ENCODE results near the gene GTF2IRD1.

The GTF2IRD1 gene

DNA sequence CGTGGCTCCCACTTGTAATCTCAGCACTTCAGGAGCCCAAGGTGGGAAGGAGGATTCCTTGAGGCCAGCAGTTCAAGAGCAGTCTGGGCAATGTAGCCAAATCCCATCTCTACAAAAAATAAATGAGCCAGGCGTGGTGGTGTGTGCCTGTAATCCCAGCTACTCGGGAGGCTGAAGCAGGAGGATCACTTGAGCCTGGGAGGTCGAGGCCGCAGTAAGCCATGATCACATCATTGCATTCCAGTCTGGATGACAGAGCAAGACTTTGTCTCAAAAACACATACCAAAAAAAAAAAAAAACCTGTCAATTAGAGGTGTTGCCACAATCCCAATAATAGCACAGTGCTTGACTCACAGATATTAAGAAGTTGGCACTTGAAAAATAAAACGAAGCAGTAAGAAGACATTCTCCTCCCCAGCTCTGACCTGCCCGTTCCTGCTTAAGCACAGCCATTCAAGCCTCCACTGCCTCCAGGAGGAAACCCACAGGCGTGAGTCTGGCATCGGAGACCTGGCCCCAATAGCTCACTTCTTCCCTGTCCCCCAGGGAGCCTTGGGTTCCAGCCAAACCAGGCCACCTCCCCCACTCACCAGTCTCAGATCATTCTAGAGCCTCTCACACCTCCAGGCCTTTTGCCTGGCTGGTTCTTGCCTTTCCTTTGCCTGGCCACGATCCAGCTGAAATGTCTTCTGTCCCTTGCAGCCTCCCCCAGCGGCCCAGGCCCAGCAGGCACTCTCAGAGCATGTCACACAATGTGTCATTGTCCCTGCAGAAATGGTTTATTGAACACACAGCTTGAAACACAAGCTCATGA lies 158.5 kb downstream of the GTF2IRD1 start:
- Histone ChIP-seq H4K8ac (ENCODE audit: low read depth, low read length) (no peak overlapping the region), H2AFZ (ENCODE audit: low read length) (peak overlapping the region; percentile 86), H3K9ac (ENCODE audit: low read depth, low read length, poor library complexity) (no peak overlapping the region), H3K18ac (ENCODE audit: low read length) (peak overlapping the region; percentile 61), H2BK5ac (ENCODE audit: low read length) (no peak overlapping the region), H3K4me2 (ENCODE audit: insufficient read depth, low read length, poor library complexity, severe bottlenecking) (no peak overlapping the region), H3K27me3 (ENCODE audit: control insufficient read depth in 3 of 3, insufficient read depth in 3 of 3, low read depth in 1 of 3, low read length in 3 of 3) (no peaks in the 10 kb centered on the region), H3K9me3 (replicated peaks in 1 of 2; ENCODE audit: control insufficient read depth in 2 of 2, insufficient read depth in 1 of 2, low read depth in 1 of 2, low read length in 2 of 2) (no peaks in the 10 kb centered on the region), H3K4me3 (ENCODE audit: low read length in 2 of 2) (no peak overlapping the region), H2BK12ac (ENCODE audit: low read length) (no peak overlapping the region), H3K23ac (ENCODE audit: low read depth, low read length, poor library complexity) (no peak overlapping the region), H3K4ac (ENCODE audit: low read length) (no peak overlapping the region), H3K79me1 (ENCODE audit: low read depth, low read length) (no peaks in the 10 kb centered on the region), H3K27ac (replicated peaks; ENCODE audit: low read length) (peak overlapping the region; percentile 32), H2BK120ac (ENCODE audit: low read depth, low read length) (no peak overlapping the region), H2AK5ac (ENCODE audit: low read depth, low read length) (no peak overlapping the region), H3K14ac (ENCODE audit: low read length) (no peak overlapping the region), H4K91ac (ENCODE audit: low read depth, low read length, poor library complexity) (no peak overlapping the region), H3K4me1 (ENCODE audit: control insufficient read depth in 2 of 2, insufficient read depth in 1 of 2, low read depth in 1 of 2, low read length in 2 of 2) (peaks cover 6 to 7% of the 10 kb centered on the region in 2 donors), H2BK15ac (ENCODE audit: low read length) (no peak overlapping the region), H3K36me3 (replicated peaks in 1 of 2; ENCODE audit: control insufficient read depth in 2 of 2, insufficient read depth in 2 of 2, low read length in 2 of 2) (no peaks in the 10 kb centered on the region)
- DNase-seq (ENCODE audit: low spot score), result no peak
- WGBS, 2 donors (ENCODE audit: extremely low coverage in 2 of 2, insufficient read length in 2 of 2, insufficient replicate concordance in 1 of 2), result no CpG with 5 or more reads among the region's 11 CpGs

DNA sequence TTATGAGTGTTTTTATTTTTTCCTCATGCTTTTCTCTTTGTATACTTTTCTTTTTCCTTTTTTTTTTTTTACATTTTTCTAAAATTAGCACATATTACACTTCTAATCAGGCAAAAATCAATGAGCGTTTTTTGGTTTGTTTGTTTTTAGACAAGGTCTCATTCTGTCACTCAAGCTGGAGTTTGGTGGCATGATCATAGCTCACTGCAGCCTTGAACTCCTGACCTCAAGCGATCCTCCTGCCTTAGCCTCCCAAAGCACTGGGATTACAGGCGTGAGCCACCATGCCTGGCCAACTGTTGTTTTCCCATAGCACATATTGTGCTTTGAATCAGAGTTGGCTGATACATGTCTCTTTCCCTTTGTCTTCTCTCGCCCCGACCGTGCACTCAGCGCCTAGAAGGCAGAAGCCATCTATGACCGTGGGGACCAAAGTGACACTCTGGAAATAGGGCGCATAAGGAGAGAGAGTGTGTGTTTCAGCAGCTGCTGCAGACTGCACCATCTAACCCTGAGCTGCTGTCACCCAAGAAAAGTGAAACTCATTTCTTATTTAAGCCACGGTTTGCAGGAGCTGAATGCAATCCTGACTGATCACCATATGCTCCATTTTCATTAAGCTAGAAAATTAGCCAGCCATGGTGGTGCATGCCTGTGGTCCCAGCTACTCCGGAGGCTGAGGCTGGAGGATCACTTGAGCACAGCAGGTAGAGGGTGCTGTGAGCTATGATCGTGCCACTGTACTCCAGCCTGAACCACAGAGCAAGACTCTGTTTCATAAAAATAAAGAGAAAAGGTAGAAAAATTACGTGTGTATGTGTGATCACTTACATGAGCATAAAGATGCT lies 162.5 kb downstream of the GTF2IRD1 start:
- Histone ChIP-seq H2AK5ac (ENCODE audit: low read depth, low read length) (no peak overlapping the region), H3K4ac (ENCODE audit: low read length) (no peak overlapping the region), H3K27ac (replicated peaks; ENCODE audit: low read length) (no peak overlapping the region), H3K27me3 (ENCODE audit: control insufficient read depth in 3 of 3, insufficient read depth in 3 of 3, low read depth in 1 of 3, low read length in 3 of 3) (no peaks in the 10 kb centered on the region), H2BK5ac (ENCODE audit: low read length) (no peak overlapping the region), H2BK120ac (ENCODE audit: low read depth, low read length) (no peak overlapping the region), H3K4me2 (ENCODE audit: insufficient read depth, low read length, poor library complexity, severe bottlenecking) (no peak overlapping the region), H2AFZ (ENCODE audit: low read length) (no peak overlapping the region), H3K4me3 (ENCODE audit: low read length in 2 of 2) (no peak overlapping the region), H3K36me3 (replicated peaks in 1 of 2; ENCODE audit: control insufficient read depth in 2 of 2, insufficient read depth in 2 of 2, low read length in 2 of 2) (no peaks in the 10 kb centered on the region), H4K8ac (ENCODE audit: low read depth, low read length) (no peak overlapping the region), H3K23ac (ENCODE audit: low read depth, low read length, poor library complexity) (no peak overlapping the region), H3K9ac (ENCODE audit: low read depth, low read length, poor library complexity) (no peak overlapping the region), H3K18ac (ENCODE audit: low read length) (no peak overlapping the region), H3K79me1 (ENCODE audit: low read depth, low read length) (no peaks in the 10 kb centered on the region), H3K14ac (ENCODE audit: low read length) (no peak overlapping the region), H2BK15ac (ENCODE audit: low read length) (peak overlapping the region; percentile 19), H2BK12ac (ENCODE audit: low read length) (no peak overlapping the region), H4K91ac (ENCODE audit: low read depth, low read length, poor library complexity) (no peak overlapping the region), H3K9me3 (replicated peaks in 1 of 2; ENCODE audit: control insufficient read depth in 2 of 2, insufficient read depth in 1 of 2, low read depth in 1 of 2, low read length in 2 of 2) (no peaks in the 10 kb centered on the region), H3K4me1 (ENCODE audit: control insufficient read depth in 2 of 2, insufficient read depth in 1 of 2, low read depth in 1 of 2, low read length in 2 of 2) (peaks cover 15% of the 10 kb centered on the region in 2 donors)
- DNase-seq (ENCODE audit: low spot score), result no peak
- WGBS, 2 donors (ENCODE audit: extremely low coverage in 2 of 2, insufficient read length in 2 of 2, insufficient replicate concordance in 1 of 2), result no CpG with 5 or more reads among the region's 13 CpGs

DNA sequence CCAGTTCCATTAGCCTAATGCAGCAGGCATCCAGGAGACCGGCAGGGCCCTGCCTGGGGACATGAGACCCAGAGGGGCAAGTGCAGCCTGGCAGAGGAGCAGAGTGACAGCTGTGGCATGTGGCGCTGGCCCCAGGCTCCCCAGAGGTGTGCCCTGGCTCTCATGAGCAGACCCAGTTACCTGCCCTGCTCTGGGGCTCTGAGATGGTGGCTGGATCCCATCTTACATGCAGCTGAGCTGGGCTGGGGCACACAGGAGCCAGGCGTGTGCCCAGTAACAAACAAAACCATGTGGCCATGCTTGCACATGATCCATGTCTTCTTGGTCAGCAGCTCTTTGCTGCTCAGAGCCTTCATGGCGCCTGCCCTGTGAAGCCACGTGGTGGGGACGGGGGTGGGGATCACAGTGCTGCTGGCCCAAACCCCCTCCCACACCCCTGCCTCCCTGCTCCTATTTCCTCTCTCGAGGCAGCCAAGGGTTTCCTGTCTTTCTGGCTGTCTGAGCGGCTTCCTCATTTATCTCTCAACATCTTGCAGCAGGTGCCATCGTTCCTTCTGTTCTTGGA lies 163.6 kb downstream of the GTF2IRD1 start:
- no peaks in the 10 kb centered on the region for H3K36me3 ChIP-seq (replicated peaks in 1 of 2; ENCODE audit: control insufficient read depth in 2 of 2, insufficient read depth in 2 of 2, low read length in 2 of 2)
- H3K4ac ChIP-seq (ENCODE audit: low read length), result peak overlapping the region; percentile 2
- no peaks in the 10 kb centered on the region for H3K9me3 ChIP-seq (replicated peaks in 1 of 2; ENCODE audit: control insufficient read depth in 2 of 2, insufficient read depth in 1 of 2, low read depth in 1 of 2, low read length in 2 of 2)
- H2BK12ac ChIP-seq (ENCODE audit: low read length), result peak overlapping the region; percentile 59
- peak overlapping the region; percentile 0 for H4K91ac ChIP-seq (ENCODE audit: low read depth, low read length, poor library complexity)
- H2AK5ac ChIP-seq (ENCODE audit: low read depth, low read length), result no peak overlapping the region
- H4K8ac ChIP-seq (ENCODE audit: low read depth, low read length), result no peak overlapping the region
- H3K4me1 ChIP-seq (ENCODE audit: control insufficient read depth in 2 of 2, insufficient read depth in 1 of 2, low read depth in 1 of 2, low read length in 2 of 2), result peaks cover 15% of the 10 kb centered on the region in 2 donors
- H3K23ac ChIP-seq (ENCODE audit: low read depth, low read length, poor library complexity), result no peak overlapping the region
- no peak overlapping the region for H3K9ac ChIP-seq (ENCODE audit: low read depth, low read length, poor library complexity)
- no peaks in the 10 kb centered on the region for H3K27me3 ChIP-seq (ENCODE audit: control insufficient read depth in 3 of 3, insufficient read depth in 3 of 3, low read depth in 1 of 3, low read length in 3 of 3)
- H2AFZ ChIP-seq (ENCODE audit: low read length), result peak overlapping the region; percentile 90
- H3K27ac ChIP-seq (replicated peaks; ENCODE audit: low read length), result no peak overlapping the region
- H2BK120ac ChIP-seq (ENCODE audit: low read depth, low read length), result no peak overlapping the region
- H2BK15ac ChIP-seq (ENCODE audit: low read length), result peak overlapping the region; percentile 51
- H3K18ac ChIP-seq (ENCODE audit: low read length), result peak overlapping the region; percentile 92
- no peak overlapping the region for H3K4me3 ChIP-seq (ENCODE audit: low read length in 2 of 2)
- DNase-seq (ENCODE audit: low spot score), result no peak
- H3K79me1 ChIP-seq (ENCODE audit: low read depth, low read length), result no peaks in the 10 kb centered on the region
- no peak overlapping the region for H3K4me2 ChIP-seq (ENCODE audit: insufficient read depth, low read length, poor library complexity, severe bottlenecking)
- peak overlapping the region; percentile 0 for H2BK5ac ChIP-seq (ENCODE audit: low read length)
- WGBS, 2 donors (ENCODE audit: extremely low coverage in 2 of 2, insufficient read length in 2 of 2, insufficient replicate concordance in 1 of 2), result no CpG with 5 or more reads among the region's 9 CpGs
- H3K14ac ChIP-seq (ENCODE audit: low read length), result no peak overlapping the region

Measured in neuronal stem cell (in vitro differentiated cells).